Measurements from ENCODE around the gene ETNK2.
"Not testable (repeated sequence)": the region's sequence is repeated elsewhere in the genome, so short reads cannot be mapped to it uniquely, and the experiment has no call there.

The ETNK2 gene

DNA sequence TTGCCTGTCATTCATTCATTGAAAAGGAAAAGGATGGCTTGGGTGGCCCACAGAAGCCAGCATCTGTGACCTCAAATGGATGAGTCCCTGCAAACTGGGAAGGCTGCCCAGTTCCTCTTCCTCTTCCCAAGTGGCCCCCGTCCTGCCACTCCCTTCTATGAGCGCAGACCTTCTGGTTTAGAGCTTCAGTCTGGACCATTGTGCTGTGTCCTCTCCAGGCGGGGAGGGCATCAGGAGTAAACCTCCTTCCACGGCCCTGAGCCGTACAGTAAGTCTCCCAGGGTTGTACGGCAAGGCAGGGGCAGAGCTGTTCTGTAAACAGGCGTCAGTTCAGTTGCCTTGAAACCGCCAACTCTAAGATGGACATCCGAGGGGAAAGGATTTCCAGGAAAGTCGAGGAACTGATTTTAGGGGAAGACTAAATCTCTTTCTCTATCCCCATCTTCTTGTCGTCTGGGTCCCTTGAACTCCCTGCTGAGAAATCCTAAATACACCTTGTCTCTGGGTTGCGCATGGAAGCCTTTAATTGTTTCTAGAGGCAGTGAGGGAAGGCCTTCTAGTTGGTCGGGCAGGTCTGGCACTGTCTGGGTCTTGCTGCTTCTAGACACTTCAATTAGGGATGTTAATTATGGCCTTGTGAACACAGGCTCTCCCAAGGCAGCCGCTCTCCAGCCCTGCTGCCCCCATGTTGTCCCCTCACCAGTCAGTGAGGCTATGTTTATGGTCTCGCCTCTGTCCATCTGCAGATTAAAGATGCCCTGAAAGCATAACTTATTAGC lies 56.8 kb downstream of the ETNK2 start:
- peak; percentile 22 for DNase-seq

DNA sequence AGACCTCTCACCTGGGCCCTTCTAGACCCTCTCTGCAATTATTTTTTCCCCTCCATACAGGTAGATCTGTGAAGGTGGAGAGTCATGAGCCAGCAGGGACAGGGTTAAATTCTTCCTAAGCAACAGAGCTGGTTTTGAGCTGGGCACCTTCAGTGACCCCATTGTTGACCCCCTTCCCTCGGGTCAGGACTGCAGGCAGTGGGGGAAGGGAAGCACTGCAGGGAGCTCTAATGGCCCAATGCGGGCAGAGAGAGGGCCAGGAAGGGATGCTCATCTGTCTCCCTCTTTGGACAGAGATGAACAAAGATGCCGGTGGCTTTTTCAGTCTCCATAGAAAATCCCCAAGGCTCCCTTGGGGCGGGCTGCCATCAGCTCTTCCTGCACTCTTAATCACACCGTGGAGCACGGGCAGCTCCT lies 57.5 kb downstream of the ETNK2 start:
- no peak for DNase-seq

DNA sequence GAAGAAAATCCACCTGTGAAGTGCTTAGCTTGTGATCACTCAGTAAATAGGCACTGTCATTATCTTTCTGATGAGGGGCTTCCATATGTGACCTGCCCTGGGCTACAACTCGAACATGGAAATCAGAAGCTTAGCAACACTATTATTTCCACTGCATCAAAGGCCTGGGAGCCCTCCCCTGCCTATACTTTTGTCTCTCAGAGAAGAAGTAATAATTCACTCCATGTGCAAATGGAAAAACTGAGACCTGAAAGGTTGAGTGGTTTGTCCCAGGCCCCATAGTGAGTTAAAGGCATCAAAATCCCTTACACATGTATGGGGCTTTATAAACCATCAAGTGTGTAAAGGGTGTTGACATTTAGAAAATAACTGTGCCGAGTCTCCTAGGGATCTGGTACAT lies 58.1 kb downstream of the ETNK2 start:
- DNase-seq = no peak

DNA sequence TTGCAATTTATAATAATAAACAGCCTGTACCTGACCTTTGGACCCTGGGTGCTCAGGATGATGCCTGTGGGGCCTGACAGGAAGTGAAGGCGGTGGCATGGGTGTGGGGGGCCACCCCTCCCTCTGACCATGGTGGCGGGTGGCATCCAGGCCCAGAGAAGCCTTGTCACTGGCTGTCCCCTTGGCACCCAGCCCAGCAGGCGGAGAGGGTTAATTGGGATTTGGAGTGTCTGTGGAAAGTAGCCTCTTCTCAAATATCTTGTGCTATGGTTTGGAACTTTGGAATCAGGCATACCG lies 58.5 kb downstream of the ETNK2 start:
- peak; percentile 35 for DNase-seq

DNA sequence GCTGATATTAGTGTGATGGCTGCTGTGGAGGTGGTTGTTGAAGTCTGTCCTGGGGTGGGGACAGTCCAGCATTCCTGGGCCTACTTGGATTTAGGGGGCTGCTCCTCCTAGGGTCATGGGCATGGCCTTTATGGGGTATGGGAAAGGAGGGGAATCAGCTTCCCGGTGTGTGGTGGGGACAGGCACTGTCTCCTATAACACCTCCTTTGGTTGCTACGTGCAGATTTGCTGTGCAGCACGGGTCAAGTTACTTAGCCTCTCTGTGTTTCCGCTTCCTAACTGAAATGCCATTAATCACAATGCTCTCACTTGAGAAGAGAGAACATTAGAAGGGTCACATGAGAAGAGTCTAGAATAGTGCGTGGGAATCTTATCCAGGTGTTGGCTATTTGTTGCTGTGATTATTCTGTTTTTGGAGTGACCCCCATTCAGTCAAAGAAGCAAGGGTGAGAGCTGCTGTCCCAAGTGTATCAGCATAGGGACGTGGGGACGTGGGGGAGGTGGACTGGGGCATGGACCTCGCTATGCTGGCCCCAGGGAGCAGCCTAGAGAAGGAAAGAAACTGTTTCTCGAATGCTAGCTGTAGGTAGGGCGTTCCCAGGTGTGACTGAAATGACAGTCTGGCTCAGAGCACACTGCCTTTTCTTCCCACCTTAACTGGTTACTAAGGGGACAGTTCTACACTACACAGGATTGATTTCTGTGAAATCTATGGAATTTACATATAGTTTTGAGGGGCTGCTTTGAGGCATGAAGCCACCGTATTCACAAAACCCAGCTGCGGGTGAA lies 59.0 kb downstream of the ETNK2 start:
- no peak for DNase-seq

DNA sequence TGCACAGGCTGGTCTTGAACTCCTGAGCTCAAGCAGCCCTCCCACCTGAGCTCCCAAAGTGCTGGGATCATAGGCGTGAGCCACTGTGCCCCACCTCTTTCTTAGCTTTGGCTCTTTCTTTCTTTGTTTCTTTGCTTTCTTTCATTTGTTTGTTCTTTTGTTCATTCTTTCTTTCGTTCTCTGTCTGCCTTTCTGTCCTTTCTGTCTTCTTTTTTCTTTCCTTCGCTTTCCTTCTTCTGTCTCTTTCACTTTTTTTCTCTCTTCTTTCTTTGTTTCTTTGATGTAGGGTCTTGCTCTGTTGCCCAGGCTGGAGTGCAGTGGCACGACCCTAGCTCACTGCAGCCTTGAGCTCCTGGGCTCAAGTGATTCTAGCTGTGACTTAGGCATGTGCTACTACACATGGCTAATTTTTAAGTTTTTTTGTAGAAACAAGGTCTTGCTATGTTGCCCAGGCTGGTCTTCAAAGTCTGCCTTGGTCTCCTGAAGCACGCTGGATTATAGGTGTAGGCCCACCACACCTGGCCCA lies 60.0 kb downstream of the ETNK2 start:
- no peak for DNase-seq

DNA sequence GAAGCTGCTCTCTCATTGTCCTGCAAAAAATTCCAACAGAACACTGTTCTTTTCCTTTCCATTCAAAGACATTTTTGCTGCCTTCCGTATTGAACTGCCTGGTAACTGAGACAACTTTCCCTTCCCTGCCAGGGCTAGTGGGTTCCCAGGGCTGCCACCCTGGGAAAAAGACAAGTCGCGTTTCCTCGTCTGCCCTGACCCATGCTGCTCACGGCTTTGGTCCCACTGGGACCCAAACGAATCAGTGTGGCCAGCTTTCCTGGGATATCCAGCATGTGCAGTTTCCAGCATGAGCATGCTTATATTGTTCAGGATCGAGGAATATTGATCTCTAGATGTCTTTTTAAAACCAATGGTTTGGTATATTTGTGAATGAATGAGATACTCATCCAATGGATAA lies 60.8 kb downstream of the ETNK2 start:
- no peak for DNase-seq

DNA sequence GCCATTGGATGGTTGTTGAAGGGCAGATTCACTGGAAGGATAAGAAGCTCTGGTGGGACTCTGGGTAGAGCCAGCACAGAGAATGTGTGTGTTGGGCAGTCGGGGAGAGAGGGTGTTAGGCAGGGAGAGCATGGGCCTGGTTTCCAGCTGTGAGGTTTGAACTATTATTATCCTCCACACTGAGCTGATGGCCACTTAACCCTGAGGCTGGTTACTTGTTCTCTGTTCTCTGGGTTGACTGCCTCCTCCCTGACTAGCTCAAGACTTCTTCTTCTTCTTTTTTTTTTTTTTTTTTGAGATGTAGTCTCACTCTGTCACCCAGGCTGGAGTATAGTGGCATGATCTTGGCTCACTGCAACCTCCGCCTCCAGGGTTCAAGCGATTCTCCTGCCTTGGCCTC lies 61.7 kb downstream of the ETNK2 start:
- not testable (repeated sequence) for DNase-seq

DNA sequence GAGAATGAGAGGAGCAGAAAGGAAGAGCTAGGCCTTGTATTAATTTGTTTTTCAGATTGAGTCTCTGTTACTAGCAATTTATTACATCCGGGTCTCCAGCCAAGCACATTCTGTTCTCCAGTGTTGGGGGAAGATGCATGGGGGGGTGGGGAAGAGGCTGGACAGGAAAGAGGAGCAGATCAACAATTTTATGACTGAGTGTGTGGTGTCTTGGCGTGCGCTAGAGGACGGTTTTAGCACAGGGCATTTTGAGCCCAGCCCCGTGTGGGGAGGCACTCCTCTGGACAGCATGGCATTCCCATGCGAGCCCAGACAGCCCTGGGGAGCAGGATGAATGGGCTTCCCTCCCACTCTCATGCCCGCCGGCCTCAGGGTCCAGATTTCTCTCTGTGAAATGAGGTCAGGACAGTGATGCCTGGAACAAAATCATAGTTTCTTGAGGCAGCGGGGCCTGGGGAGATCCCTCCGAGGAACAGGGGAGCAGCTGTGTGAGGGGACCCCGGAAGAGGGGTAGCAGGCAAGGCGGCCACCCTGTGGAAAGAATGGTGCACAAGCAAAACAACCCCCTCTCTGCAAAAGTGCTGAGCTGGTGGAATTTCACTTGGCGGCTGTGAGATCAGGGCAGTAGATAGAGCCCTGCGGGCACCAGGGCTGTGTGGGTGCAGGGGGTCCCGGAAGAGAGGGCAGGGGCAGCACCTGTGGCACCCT lies 62.6 kb downstream of the ETNK2 start:
- DNase-seq = no peak

DNA sequence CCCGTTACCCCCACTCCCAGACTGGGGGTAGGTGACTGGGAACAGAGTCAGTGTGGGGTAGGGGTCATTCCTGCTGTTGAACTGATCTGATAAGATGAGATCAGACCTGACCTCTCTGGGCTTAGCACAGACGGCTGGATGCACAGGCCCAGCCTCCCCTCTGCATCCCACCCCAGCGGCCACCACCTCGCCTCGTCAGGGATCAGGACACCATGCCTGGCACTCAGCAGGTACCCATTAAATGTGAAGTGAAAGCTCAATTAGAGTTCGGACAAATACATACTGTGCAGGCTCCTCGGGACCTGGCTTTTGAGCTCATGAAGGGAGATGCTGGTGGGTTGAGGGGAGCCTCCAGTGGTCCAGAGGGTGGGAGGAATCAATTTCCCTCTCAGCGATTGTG lies 63.2 kb downstream of the ETNK2 start:
- DNase-seq = no peak

DNA sequence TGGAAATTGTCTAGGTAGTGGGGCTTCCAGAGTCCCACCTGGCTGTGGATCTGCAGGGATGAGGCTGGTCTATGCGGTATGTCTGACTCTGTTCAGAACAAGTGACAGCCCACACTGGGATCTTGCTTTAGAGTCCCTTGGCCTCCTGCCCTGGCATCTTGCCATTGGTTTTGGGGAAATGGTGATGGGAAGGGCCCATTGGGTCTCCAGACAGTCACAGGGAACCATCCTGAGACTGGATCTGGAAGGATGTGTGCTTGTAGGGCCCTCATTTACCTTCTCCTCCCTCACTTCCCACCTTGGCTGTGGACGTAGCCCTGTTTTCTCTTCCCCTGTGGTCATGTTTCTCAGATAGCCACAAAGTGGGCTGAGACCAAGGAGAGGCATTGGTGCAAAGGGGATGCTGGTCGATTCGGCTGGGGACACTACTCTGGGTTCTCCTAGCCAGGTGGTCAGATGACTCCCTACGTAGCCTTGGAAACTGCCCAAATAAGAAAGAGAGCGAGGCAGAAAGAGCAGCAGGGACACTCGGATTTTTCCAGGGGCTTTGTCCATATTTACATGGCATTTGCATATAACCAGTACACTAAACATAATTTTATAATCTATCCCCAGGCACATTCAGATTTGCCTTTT lies 63.8 kb downstream of the ETNK2 start:
- DNase-seq = peak; percentile 26

DNA sequence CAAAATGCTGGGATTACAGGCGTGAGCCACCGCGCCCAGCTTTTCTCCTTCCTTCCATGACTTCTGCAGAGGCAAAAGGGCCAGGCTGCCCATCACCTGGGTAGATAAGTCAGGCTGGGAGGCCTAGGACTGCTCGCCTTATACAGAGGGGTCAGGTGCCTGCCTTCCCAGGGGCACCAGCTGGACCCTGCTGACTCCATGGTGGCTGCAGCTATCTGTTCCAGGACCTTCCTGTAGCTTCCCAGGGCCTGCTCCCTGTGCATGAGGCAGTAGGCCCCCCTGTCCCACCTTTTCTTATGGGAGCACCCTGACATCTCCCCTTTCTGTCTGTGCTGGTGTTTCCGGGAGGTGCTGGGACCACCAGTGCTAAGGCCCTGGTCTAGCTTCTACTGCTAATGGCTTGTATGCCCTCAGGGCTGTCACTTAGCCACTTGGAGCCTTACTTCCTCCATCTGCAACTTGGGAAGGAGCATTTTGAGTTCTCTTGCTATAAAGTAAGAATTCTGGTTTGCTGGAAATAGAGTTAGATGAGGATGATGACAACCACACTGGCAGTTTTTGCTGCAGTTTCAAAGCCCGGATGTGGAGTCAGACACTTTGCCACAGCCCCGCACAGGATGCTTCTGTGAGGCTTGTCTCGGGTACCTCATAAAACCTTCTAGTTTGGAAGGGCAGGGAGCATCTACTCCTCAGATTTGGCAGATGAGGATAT lies 64.5 kb downstream of the ETNK2 start:
- DNase-seq = no peak

DNA sequence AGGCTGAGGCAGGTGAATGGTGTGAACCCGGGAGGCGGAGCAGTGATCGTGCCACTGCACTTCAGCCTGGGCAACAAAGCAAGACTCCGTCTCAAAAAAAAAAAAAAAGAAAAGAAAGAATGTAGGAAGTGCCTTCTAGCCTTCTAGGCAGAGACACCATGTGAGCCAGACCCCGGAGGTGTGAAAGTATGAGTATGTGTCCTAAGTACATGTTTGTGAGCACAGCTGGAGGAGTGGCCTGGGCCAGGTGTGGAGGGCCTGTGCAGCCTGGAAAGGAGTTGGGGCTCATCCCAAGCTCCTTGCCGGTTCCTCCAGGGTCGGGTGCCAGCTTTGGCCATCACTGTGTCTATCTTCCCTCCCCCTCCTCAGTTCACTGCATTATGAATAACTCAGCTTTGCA lies 66.0 kb downstream of the ETNK2 start:
- DNase-seq = no peak

DNA sequence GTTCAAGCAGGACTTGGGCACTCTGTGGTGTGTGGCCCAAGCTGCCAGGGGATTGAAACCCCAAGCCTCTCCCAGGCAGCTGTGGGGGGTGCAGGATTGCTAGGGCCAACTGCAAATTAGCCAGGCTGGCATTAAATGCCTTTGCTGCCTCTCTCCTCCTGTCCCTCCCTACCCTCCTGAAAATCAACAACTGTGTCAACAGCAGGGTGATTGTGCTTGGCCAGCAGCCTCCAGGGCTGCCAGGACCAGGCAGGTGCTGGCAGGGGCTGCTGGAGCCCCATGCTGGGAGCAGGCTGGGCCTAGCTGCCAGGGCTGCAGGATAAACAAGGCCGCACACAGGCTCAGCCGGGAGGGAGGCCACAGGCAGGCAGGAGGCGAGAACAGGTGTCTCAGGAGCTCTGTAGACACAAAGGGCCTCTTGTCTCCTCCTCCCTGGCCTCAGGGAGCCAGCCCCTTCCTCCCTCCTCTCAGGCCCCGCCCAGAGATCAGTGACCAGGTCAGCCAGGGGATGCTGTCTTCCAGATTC lies 67.5 kb downstream of the ETNK2 start:
- DNase-seq = peak; percentile 99

DNA sequence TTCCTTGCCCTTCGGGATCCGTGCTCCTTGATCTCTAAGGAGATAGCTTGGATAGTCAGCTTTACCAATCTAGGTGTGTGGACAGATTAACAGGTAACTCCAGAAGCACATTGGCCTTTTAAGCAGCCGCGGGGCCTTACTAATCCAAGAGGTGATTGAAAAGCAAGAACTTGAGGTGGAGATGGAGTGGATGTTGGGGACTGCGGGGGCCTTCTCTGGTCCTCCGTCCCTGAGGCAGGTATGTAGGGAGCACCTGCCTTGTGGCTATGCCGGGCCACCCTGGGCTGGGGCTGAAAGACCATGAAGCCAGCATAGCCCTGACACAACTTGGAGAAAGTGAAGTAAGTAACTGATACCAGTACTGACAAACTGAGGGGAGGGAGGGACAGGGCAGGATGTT lies 68.4 kb downstream of the ETNK2 start:
- no peak for DNase-seq

DNA sequence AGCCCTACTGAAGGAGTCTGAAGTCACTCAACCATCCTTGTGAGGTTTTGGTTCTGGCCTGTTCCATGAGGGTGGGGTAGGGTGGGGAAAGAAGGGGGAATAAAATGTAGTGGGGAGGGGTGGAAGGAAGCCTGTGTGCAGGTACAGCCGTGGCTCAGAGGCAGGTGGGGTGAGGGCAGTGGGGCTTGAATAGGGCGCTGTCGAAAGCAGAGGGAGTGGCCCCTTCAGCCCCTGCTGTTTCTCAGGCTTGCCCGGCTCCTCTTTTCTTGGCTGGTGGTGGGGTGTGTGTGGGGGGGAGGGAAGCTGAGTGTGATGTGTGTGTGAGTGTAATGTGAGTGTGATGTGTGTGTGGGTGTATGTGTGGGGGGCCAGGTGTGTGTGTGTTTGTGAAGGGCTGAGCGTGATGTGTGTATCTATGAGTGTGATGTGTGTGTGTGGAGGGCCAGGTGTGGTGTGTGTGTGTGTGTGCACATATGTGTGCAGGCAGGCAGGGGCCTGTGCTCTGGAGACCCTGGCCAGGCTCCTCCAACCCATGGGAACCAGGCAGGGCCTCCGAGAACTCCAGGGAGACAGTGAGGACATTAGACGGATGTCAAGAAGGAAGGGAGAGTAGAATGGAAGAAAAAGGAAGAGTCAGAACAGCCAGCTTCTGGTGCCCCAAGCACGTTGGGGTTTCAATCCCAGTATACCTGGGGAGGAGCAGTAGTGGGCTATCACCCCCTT lies 69.9 kb downstream of the ETNK2 start:
- DNase-seq = no peak

DNA sequence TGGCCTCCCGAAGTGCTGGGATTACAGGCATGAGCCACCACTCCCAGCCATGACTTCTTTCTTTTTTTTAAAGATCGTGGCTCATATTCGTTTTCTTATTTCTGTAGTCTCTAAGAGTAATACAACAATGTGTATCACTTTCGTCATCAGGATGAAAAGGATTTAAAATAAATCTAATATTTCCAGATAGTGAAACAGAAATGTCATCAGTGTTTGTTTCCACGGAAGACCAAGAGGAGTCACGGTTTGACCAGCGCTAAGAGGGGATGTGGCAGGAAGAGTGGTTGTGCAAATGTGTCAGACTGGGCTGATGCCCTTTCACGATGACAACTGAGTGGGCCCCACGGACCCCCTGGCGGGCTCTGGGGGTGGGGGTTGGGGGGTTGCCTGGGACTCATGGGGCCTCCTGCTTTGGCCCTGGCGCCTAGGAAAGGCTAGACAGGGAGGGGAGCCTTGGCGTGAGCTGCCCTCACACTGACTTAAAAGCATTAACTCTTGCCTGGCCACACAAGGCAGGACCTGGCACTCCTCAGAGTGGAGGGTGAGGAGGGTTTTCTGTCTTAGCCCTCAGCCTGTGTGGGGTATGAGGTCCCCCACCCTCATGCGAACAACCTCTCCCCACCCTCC lies 70.6 kb downstream of the ETNK2 start:
- no peak for DNase-seq
